Upper lobe of left lung (tissue), 6 donors: ENCODE results near the gene FLRT2. TPM values are rescaled to one million over a fixed set of nuclear protein-coding genes. Genes with fewer than 3 reads are reported as not detected.

Source experiments
- ATAC-seq, 2 donors: fragments of 200-7000 bp; cut with Tn5 transposase; one replicate each; pipeline ENCODE4 v1.9.1; 2022; ENCODE audit warnings: mild to moderate bottlenecking in 2 of 2, moderate library complexity in 2 of 2; ENCODE audit not compliant: low FRiP score in 2 of 2
- DNase-seq, 2 donors: peaks; one replicate each; pipeline ENCODE4 v3.0.0-alpha.2; 2019 to 2020
- H3K27ac ChIP-seq, 4 donors: fragments of 200-600 bp; sonication (generic); one replicate each; pipeline ENCODE4 v1.5.1; 2016 to 2019
- H3K27me3 ChIP-seq, 4 donors: fragments of 200-600 bp; sonication (generic); one replicate each; pipeline ENCODE4 v1.5.1; 2017 to 2019
- H3K36me3 ChIP-seq, 4 donors: fragments of 200-600 bp; sonication (generic); one replicate each; pipeline ENCODE4 v1.5.1; 2016 to 2019
- H3K4me1 ChIP-seq, 4 donors: fragments of 200-600 bp; sonication (generic); one replicate each; pipeline ENCODE4 v1.5.1; 2018 to 2019
- H3K4me3 ChIP-seq, 4 donors: fragments of 200-600 bp; sonication (generic); one replicate each; pipeline ENCODE4 v1.5.1; 2017 to 2019; ENCODE audit warnings: mild to moderate bottlenecking in 2 of 4, moderate library complexity in 1 of 4
- H3K9me3 ChIP-seq, 4 donors: fragments of 200-600 bp; sonication (generic); one replicate each; pipeline ENCODE4 v1.5.1; 2018 to 2019
- EP300 ChIP-seq, 4 donors: sonication (generic); formaldehyde crosslinking; IDR thresholded peaks; one replicate each; pipeline ENCODE4 v1.5.1; 2017; ENCODE audit warnings: antibody characterized with exemption in 4 of 4, control low read depth in 2 of 4
- POLR2A ChIP-seq, 4 donors: fragments of 450-650 bp; IDR thresholded peaks; one replicate each; pipeline ENCODE4 v1.5.1; 2016 to 2017; ENCODE audit warnings: antibody characterized with exemption in 4 of 4, mild to moderate bottlenecking in 2 of 4
- POLR2AphosphoS5 ChIP-seq, 2 donors: sonication (generic); formaldehyde crosslinking; IDR thresholded peaks; one replicate each; pipeline ENCODE4 v1.5.1; 2017; ENCODE audit warnings: antibody characterized with exemption in 2 of 2
- WGBS, 2 donors: methylation state at CpG; one replicate each; pipeline ENCODE4 v1.1.5; 2017 to 2018; 5-methylcytosine and 5-hydroxymethylcytosine counted together
- total RNA-seq, 6 donors: library from RNA; depleted of rRNA in 4 of 6; stranded (reverse); fragments of >200 nt in 4 of 6; gene quantifications; one replicate each; pipeline versions ENCODE4 v1.1.0 to v1.2.1, GENCODE V29; 2016 to 2021
- TF ChIP-seq, protein P1 (sequence below), 6 experiments: fragments of 450-650 bp in 4 of 6; fragments of 200-600 bp in 2 of 6; sonication (generic) in 2 of 6; IDR thresholded peaks; one replicate each; pipeline ENCODE4 v1.5.1; 2016 to 2019; ENCODE audit warnings: antibody characterized with exemption in 6 of 6
- donor health status: DM: no; HTN: no; CAD: no; lungs with moderate emphysema.
- donor health status: DM: no; HTN: yes; CAD: no; lungs with severe emphysema.

The FLRT2 gene
- total RNA-seq: 10 to 100 TPM in 2 of 6 donors, 1 to 10 TPM in 3, under 1 TPM in 1; 0.91 to 24.1 (median 5.0) TPM

DNA sequence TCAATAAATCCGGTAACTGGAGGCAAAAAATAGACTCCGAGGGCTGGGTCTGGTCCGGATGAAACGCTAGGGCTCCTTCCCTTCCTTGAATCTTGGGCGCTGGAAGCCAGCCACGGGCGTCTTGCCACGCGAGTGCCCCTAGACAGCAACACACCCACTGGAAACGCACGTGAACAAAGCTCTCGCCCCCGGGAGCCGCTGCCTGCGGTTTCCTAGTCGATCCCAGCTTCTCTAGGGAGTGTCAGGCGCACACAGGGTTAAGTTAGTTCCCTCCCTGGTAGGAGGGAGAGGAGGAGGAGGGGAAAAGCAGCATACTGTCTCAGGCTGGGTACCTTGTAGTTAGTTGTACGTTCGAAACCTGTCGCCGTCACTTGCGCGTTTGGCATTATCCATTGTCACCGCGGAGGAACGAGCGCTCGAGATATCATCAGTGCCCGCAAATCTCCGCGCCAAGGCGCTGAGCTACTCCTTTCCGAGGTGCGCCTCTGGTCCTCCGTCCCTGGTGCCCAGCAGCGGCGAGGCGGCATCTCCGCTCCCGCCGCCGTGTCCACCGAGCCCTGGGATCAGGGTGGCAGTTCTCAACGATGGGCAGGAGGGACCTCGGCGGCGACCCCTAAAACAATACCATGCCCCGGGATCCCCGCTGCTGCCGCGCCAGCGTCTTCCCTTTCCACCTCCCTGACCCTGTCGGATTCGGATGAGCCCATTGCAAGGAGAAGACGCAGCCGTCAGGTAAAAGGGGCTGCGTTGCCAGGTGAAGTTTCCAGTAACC, at the start of gene FLRT2:
TSS of gene FLRT2 (plus strand) at position 342 of the 772 bp plus-strand sequence. CDS start 91,371 bp downstream, outside the sequence.
- TF ChIP-seq, protein P1, sequence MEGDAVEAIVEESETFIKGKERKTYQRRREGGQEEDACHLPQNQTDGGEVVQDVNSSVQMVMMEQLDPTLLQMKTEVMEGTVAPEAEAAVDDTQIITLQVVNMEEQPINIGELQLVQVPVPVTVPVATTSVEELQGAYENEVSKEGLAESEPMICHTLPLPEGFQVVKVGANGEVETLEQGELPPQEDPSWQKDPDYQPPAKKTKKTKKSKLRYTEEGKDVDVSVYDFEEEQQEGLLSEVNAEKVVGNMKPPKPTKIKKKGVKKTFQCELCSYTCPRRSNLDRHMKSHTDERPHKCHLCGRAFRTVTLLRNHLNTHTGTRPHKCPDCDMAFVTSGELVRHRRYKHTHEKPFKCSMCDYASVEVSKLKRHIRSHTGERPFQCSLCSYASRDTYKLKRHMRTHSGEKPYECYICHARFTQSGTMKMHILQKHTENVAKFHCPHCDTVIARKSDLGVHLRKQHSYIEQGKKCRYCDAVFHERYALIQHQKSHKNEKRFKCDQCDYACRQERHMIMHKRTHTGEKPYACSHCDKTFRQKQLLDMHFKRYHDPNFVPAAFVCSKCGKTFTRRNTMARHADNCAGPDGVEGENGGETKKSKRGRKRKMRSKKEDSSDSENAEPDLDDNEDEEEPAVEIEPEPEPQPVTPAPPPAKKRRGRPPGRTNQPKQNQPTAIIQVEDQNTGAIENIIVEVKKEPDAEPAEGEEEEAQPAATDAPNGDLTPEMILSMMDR (IDR thresholded peaks at IDR 0.05): no peak
- TF ChIP-seq POLR2AphosphoS5 (IDR thresholded peaks at IDR 0.05) (no peak), EP300 (IDR thresholded peaks at IDR 0.05) (no peak), POLR2A (IDR thresholded peaks at IDR 0.05) (no peak)
- Histone ChIP-seq H3K4me1 (peaks cover 9 to 59% (median 40%) of the 10 kb centered on the region in 4 donors), H3K27ac (peak within 1 kb of the TSS in 3 of 4 donors; percentile 50 to 73 (median 55)), H3K9me3 (no peaks in the 10 kb centered on the region), H3K27me3 (peaks cover 0 to 47% (median 23%) of the 10 kb centered on the region in 4 donors), H3K36me3 (no peaks in the 10 kb centered on the region), H3K4me3 (peak within 1 kb of the TSS in 3 of 4 donors; percentile 31 to 56 (median 53))
- ATAC-seq (peak in 1 of 2 donors; percentile 34), DNase-seq (peak in 1 of 2 donors; percentile 88)
- WGBS, 2 donors: 5 to 6% methylated on average over 26 to 33 of the region's 57 CpGs

DNA sequence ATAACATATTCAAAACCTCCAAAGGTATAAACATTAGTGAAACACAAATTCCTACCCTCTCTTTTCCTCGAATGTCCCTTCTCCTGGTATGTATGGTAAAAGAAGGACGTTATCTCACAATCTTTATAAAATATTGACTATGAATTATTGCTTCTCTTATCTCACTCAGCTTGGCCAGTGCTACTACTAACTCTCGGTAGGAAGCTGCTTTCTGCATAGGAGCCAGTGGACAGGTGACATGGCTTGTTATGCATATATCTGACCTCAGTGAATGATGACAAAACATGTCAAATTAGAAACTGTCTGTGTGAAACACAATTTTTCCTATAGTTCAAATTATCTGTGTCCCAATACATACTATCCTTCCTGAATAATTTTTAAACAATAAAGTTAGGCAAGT, 48.5 kb upstream of the FLRT2 start:
- Histone ChIP-seq H3K36me3 (no peaks in the 10 kb centered on the region), H3K4me1 (peaks cover 0 to 9% (median 0%) of the 10 kb centered on the region in 4 donors), H3K9me3 (no peaks in the 10 kb centered on the region), H3K27ac (no peak overlapping the region), H3K27me3 (no peaks in the 10 kb centered on the region), H3K4me3 (no peak overlapping the region)
- ATAC-seq (no peak), DNase-seq (no peak)
- 71 to 74% methylated on average over 3 of the region's 3 CpGs for WGBS, 2 donors
- TF ChIP-seq EP300 (IDR thresholded peaks at IDR 0.05): no peak
- no peak for TF ChIP-seq POLR2AphosphoS5 (IDR thresholded peaks at IDR 0.05)
- no peak for TF ChIP-seq POLR2A (IDR thresholded peaks at IDR 0.05)
- TF ChIP-seq, protein P1 (IDR thresholded peaks at IDR 0.05): no peak

- no peak overlapping the region for H3K27ac ChIP-seq
- ATAC-seq (peak in 1 of 2 donors; percentile 26), DNase-seq (no peak)
- WGBS, 2 donors: 77 to 82% methylated on average over 4 of the region's 4 CpGs
- H3K9me3 ChIP-seq: no peaks in the 10 kb centered on the region
- peaks cover 0 to 9% (median 0%) of the 10 kb centered on the region in 4 donors for H3K4me1 ChIP-seq
- H3K36me3 ChIP-seq: no peaks in the 10 kb centered on the region
- no peak for TF ChIP-seq EP300 (IDR thresholded peaks at IDR 0.05)
- TF ChIP-seq, protein P1 (IDR thresholded peaks at IDR 0.05): no peak
- TF ChIP-seq POLR2AphosphoS5 (IDR thresholded peaks at IDR 0.05): no peak
- TF ChIP-seq POLR2A (IDR thresholded peaks at IDR 0.05): no peak
- no peak overlapping the region for H3K4me3 ChIP-seq
- H3K27me3 ChIP-seq: no peaks in the 10 kb centered on the region
These were observed 47.4 kb upstream of the FLRT2 start for GRCh38 chr14:85482552-85482951.

DNA sequence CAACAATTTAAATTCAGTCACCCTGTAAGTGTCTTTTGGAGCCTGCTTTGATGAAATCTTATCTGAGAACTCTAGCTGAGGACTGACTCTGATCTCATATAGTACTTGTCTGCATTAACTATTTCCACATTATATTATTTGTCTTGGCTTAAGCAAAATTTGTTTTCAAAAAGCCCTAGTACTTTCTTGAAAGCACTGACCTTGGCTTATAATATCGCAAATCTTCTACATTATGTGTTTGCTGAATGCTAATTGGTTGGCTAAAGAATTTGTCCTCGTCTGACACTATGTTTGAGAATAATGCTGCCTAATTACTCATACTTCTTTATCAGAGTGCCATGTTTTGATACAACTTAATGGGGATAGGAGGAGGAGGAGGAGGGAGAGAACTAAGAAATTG, 46.9 kb upstream of the FLRT2 start:
- WGBS, 2 donors: 33 to 49% methylated on average over 2 of the region's 2 CpGs
- Histone ChIP-seq H3K36me3 (no peaks in the 10 kb centered on the region), H3K27ac (no peak overlapping the region), H3K27me3 (no peaks in the 10 kb centered on the region), H3K4me3 (no peak overlapping the region), H3K4me1 (peaks cover 0 to 9% (median 0%) of the 10 kb centered on the region in 4 donors), H3K9me3 (no peaks in the 10 kb centered on the region)
- DNase-seq: no peak
- TF ChIP-seq EP300 (IDR thresholded peaks at IDR 0.05) (no peak), POLR2AphosphoS5 (IDR thresholded peaks at IDR 0.05) (no peak), POLR2A (IDR thresholded peaks at IDR 0.05) (no peak)
- TF ChIP-seq, protein P1 (IDR thresholded peaks at IDR 0.05): no peak
- peak in 1 of 2 donors; percentile 23 for ATAC-seq
